ENCODE results near the gene IRF5.

The IRF5 gene

GRCh38 chr7:128891110-128891941 is 46.4 kb upstream of the IRF5 start:
- TF ChIP-seq CTCF (IDR thresholded peaks at IDR 0.05; ENCODE audit: insufficient read depth, low read length, poor library complexity, severe bottlenecking): no peak
- H3K4me3 ChIP-seq (replicated peaks; ENCODE audit: low read depth, low read length): no peak overlapping the region

GRCh38 chr7:128891942-128892269 is 45.8 kb upstream of the IRF5 start:
- Histone ChIP-seq H3K4me3 (replicated peaks; ENCODE audit: low read depth, low read length) (no peak overlapping the region), H3K36me3 (ENCODE audit: control insufficient read depth, insufficient read depth, low read length) (no peaks in the 10 kb centered on the region), H3K27me3 (replicated peaks; ENCODE audit: control insufficient read depth, insufficient read depth, low read length) (no peaks in the 10 kb centered on the region)
- no peak for DNase-seq (ENCODE audit: extremely low read depth, insufficient read length)
- no peak for TF ChIP-seq CTCF (IDR thresholded peaks at IDR 0.05; ENCODE audit: insufficient read depth, low read length, poor library complexity, severe bottlenecking)

More at GRCh38 chr7:128891110-128891941, 46.4 kb upstream of the IRF5 start:
- H3K36me3 ChIP-seq (ENCODE audit: control insufficient read depth, insufficient read depth, low read length): no peaks in the 10 kb centered on the region
- H3K27me3 ChIP-seq (replicated peaks; ENCODE audit: control insufficient read depth, insufficient read depth, low read length): no peaks in the 10 kb centered on the region
- no peak for DNase-seq (ENCODE audit: extremely low read depth, insufficient read length)

- no peak for DNase-seq (ENCODE audit: extremely low read depth, insufficient read length)
- H3K4me3 ChIP-seq (replicated peaks; ENCODE audit: low read depth, low read length): no peak overlapping the region
- H3K36me3 ChIP-seq (ENCODE audit: control insufficient read depth, insufficient read depth, low read length): no peaks in the 10 kb centered on the region
- H3K27me3 ChIP-seq (replicated peaks; ENCODE audit: control insufficient read depth, insufficient read depth, low read length): no peaks in the 10 kb centered on the region
- no peak for TF ChIP-seq CTCF (IDR thresholded peaks at IDR 0.05; ENCODE audit: insufficient read depth, low read length, poor library complexity, severe bottlenecking)
Observed at GRCh38 chr7:128892521-128893250, 45.0 kb upstream of the IRF5 start.

- TF ChIP-seq CTCF (IDR thresholded peaks at IDR 0.05; ENCODE audit: insufficient read depth, low read length, poor library complexity, severe bottlenecking): no peak
- DNase-seq (ENCODE audit: extremely low read depth, insufficient read length): no peak
- no peaks in the 10 kb centered on the region for H3K36me3 ChIP-seq (ENCODE audit: control insufficient read depth, insufficient read depth, low read length)
- no peaks in the 10 kb centered on the region for H3K27me3 ChIP-seq (replicated peaks; ENCODE audit: control insufficient read depth, insufficient read depth, low read length)
- H3K4me3 ChIP-seq (replicated peaks; ENCODE audit: low read depth, low read length): no peak overlapping the region
Observed at GRCh38 chr7:128893251-128894100, 44.3 kb upstream of the IRF5 start.

- no peak for DNase-seq (ENCODE audit: extremely low read depth, insufficient read length)
- Histone ChIP-seq H3K36me3 (ENCODE audit: control insufficient read depth, insufficient read depth, low read length) (no peaks in the 10 kb centered on the region), H3K4me3 (replicated peaks; ENCODE audit: low read depth, low read length) (no peak overlapping the region), H3K27me3 (replicated peaks; ENCODE audit: control insufficient read depth, insufficient read depth, low read length) (no peaks in the 10 kb centered on the region)
- no peak for TF ChIP-seq CTCF (IDR thresholded peaks at IDR 0.05; ENCODE audit: insufficient read depth, low read length, poor library complexity, severe bottlenecking)
Observed at GRCh38 chr7:128894101-128894440, 43.7 kb upstream of the IRF5 start.

Measured in GM06990 (cell line).